GM18951 (cell line): Measurements from ENCODE around the gene ABI3.

Source experiments
- POLR2A ChIP-seq: IDR thresholded peaks from 4 replicates; pipeline ENCODE4 v1.6.1; 2011; ENCODE audit warnings: mild to moderate bottlenecking; ENCODE audit not compliant: insufficient read length, insufficient read depth; ENCODE audit errors: extremely low read depth
- in situ Hi-C: fragments of 300-500 bp; cut with MboI; formaldehyde crosslinking; loops from one replicate; pipeline ENCODE4 v1.12.0; 2022; ENCODE audit warnings: low sequenced_read_pairs, mixed read lengths, inconsistent platforms; ENCODE audit not compliant: unreplicated experiment

The ABI3 gene

DNA sequence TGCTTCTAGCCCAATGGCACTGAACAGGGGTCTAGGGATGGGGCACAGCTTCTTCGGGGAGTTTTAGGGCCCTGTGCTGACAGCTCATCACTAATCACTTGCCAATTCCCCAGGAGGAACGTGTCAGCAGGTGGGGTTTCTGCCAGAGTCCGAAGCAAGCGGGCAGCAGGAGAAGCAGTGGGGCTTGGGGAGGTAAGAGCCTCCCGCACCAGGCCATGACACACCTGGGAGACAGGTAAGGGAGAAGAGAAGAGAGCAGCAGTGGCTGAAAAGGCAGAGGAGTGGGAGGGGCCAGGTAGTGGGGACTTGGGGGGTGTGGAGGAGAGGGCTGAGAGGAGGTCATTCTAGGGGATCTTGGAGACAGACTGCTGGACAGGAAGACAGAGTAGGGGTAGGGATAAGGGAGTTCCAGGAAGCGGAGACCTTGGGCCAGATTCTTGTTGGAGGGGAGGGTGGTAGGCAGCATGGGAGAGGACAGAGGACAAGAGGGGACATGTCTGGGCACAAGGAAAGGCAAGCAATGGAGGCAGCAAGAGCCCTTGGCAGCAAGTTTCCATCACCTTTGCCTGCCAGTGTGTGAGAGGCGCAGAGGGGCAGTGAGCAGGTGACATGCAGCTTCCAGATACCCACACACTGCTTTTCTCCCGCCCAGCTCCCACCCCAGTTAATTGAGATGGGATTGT is 15.2 kb downstream of the ABI3 start:
- TF ChIP-seq POLR2A: no peak
- in situ Hi-C loops: no loop called here

DNA sequence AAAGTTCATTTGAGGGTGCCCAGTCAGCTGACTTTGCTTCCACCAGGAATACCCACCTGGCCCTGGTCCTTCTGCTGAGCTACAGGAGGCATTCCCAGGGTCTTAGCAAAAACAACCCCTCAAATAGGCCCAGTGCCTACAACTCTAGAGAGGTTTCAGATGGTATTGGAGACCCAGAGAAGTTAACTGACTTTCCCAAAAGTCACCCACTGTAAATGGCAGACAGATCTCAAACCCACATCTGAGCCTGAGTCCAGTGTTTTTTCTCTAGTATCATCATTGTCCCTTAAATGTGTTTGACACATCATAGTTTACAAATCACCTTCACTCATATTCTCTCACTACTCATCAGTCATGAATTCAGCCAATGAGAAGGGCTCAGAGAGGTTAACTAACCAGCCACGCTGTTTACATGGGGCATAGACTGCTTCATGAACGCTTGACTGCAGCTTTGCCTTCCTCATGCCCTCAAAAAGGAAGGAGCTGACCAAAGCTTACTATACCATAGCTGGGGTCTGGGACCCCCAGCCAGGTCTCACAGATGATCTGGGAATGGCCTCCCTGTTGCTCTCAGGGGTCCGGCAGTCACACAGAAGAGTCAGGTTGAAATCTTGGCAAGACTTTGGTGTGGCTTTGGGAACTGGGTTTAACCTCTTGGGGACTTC is 16.4 kb downstream of the ABI3 start:
- in situ Hi-C loops: no loop called here
- TF ChIP-seq POLR2A: peak; percentile 12

DNA sequence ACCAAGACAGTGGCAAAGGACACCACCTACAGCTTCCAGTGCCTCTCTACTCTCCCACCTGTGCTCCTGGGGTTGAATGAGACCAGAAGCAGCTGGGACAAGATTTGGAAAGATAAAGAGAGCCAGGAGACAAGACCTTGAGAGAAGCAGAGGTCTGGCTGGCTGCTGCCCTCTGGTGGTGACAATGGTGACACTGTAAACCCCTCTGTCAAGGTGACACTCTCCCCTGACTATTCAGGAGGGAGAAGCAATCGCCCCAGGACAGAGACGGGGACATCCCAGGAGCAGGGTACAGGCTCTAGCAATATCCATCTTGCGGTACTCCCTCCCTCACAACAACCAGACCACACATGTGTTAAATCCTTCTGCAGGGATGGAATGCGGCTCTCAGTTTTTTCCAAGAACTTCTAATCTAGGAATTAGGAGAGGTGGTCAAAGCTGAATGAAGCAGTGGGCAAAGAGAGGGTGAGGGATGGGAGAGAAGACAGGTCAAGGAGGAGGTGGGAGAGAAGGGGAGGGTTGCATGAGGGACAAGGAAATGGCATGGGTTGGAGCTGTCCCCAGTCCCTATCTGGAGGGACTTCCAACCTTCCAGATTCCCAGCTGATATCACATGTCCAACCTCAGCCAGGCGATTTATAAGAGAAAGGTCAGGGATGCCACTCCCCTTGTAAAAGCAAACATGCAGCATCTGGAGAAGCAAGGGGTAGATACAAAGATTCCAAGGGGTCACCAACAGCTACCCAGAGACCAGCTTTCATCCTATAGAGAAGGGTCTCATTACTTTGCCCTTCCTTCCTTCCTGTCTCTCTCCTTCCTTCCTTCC is 17.1 kb downstream of the ABI3 start:
- no peak for TF ChIP-seq POLR2A
- in situ Hi-C loops: no loop called here

GRCh38 chr17:49229076-49229804 is 18.7 kb downstream of the ABI3 start:
- no peak for TF ChIP-seq POLR2A
- in situ Hi-C loops: no loop called here

DNA sequence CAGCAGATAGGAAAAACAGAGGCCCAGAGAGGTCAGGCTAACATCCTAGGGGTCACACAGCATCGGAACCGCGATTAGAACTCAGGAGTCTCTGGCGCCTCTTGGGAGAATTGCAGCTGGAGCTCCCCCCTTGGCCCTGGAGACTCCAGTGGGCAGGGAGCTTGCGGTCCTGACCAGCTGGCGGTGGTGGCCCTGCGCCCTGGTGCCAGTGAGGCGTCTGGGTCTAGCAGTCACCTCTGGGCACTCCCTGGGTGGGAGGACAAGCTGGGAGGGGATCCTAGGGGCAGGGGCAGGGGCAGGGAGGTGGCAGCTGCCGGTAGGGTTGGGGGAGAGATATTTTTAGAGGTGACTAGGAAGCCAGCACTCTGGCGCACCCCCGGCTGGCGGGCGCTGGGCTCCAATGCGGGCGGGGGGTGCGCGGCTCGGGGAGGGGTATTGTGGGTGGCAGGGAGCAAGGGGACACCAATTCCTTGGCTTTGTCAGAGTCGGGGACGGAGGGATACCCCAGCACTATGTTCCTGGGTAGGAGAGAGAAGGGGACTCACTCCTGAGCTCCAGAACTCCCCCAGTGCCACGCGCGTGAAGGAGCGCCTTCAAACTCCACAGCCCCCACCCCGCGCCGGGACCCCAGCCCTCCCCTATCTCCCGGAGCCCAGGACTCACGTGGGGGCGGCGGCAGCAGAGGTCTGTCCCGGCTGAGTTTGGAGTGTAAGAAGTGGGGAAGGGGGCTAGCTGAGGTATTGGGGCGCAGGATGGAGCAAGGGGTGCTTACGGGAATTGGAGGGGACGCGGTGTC is 19.5 kb downstream of the ABI3 start:
- in situ Hi-C loops: no loop called here
- TF ChIP-seq POLR2A: no peak

- TF ChIP-seq POLR2A: no peak
- in situ Hi-C loops: no loop called here
These were observed 20.4 kb downstream of the ABI3 start, which contains the start of gene PHOSPHO1 for GRCh38 chr17:49230636-49231562. Gene PHOSPHO1, minus strand, starts transcription at chr17:49230787. Its CDS starts 4,096 bp downstream, at chr17:49226691.

DNA sequence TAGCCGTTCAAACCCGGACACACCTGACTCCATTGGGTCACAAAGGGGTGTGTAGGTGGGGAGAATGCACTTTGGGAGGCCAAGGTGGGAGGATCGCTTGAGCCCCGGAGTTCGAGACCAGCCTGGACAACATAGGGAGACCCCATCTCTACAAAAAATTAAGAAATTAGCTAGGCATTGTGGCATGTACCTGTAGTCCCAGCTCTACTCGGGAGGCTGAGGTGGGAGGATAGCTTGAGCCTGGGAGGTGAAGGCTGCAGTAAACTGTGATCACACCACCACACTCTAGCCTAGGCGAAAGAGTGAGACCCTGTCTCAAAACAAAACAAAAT is 21.0 kb downstream of the ABI3 start:
- no peak for TF ChIP-seq POLR2A
- in situ Hi-C loops: no loop called here

GRCh38 chr17:49234509-49235080 is 24.1 kb downstream of the ABI3 start:
- in situ Hi-C loops: no loop called here
- TF ChIP-seq POLR2A: no peak

GRCh38 chr17:49235896-49236295 is 25.4 kb downstream of the ABI3 start:
- in situ Hi-C loops: no loop called here
- no peak for TF ChIP-seq POLR2A

GRCh38 chr17:49239963-49240362 is 29.5 kb downstream of the ABI3 start:
- in situ Hi-C loops: no loop called here
- TF ChIP-seq POLR2A: no peak

- no peak for TF ChIP-seq POLR2A
- in situ Hi-C loops: no loop called here
These were observed 30.1 kb downstream of the ABI3 start for GRCh38 chr17:49240619-49241018.
